ENCODE measurements around the gene TCF7L1.
A peak's percentile ranks its signal among the peaks of the same experiment; 100 is the strongest.

The TCF7L1 gene

GRCh38 chr2:85344356-85344954 is 211.3 kb downstream of the TCF7L1 start:
- H3K4me3 ChIP-seq (ENCODE audit: low read depth, low read length) = no peak overlapping the region
- no peak for TF ChIP-seq CTCF (IDR thresholded peaks at IDR 0.05; ENCODE audit: low read depth, low read length)

DNA sequence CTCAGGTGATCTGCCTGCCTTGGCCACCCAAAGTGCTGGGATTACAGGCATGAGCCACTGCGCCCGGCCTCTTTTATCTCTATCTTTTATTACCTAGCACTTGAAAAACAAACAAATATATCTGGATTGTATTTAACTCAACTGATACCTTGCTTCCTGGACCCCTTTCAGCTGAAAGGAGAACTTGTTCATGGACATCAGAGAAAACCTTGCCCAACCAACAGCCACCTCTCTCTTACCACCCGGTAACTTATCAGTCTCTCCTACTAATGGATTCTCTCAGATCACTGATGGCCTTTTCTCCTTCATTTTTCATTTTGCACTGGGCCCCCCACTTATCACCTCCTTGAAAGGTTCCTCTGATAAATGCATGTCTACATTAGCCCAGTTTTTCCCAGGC is 214.4 kb downstream of the TCF7L1 start:
- no peak overlapping the region for H3K4me3 ChIP-seq (ENCODE audit: low read depth, low read length)
- no peak for TF ChIP-seq CTCF (IDR thresholded peaks at IDR 0.05; ENCODE audit: low read depth, low read length)

- no peak for TF ChIP-seq CTCF (IDR thresholded peaks at IDR 0.05; ENCODE audit: low read depth, low read length)
- H3K4me3 ChIP-seq (ENCODE audit: low read depth, low read length) = peak overlapping the region; percentile 95
Measured at GRCh38 chr2:85353876-85354285, 220.7 kb downstream of the TCF7L1 start.

GRCh38 chr2:85354286-85355072 is 221.3 kb downstream of the TCF7L1 start, which contains the start of the genes ELMOD3 and RETSAT:
ELMOD3 (plus strand) TSS chr2:85354769; CDS start chr2:85357199, 2,430 bp downstream.
RETSAT (minus strand) TSS chr2:85354528; CDS start chr2:85354507, 21 bp downstream.
- TF ChIP-seq CTCF (IDR thresholded peaks at IDR 0.05; ENCODE audit: low read depth, low read length) = no peak
- peak within 1 kb of the TSS; percentile 95 for H3K4me3 ChIP-seq (ENCODE audit: low read depth, low read length)

- no peak for TF ChIP-seq CTCF (IDR thresholded peaks at IDR 0.05; ENCODE audit: low read depth, low read length)
Measured at GRCh38 chr2:85355073-85355410, 221.8 kb downstream of the TCF7L1 start.

DNA sequence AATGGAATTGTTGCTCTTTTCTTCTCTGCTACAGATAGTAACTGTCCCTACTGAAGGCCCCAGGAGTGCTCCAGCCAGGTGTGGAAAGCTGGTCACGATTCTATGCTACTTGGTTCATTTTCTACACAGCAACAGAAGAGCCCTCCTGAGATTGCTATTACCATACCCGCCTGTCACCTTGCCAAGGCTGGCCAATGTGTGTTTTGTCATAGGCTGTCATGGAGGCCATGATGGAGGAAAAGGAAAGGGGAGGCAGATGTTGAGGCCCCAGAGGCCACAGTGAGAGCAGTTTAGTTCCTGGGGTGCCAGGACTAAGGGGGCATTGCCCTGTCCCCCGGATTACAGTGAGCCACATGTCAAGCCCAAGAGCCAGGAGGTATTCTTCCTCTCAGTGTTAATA is 222.3 kb downstream of the TCF7L1 start:
- H3K4me3 ChIP-seq (ENCODE audit: low read depth, low read length) = peak overlapping the region; percentile 95
- no peak for TF ChIP-seq CTCF (IDR thresholded peaks at IDR 0.05; ENCODE audit: low read depth, low read length)

More at GRCh38 chr2:85355073-85355410, 221.8 kb downstream of the TCF7L1 start:
- H3K4me3 ChIP-seq (ENCODE audit: low read depth, low read length) = peak overlapping the region; percentile 95

GRCh38 chr2:85356186-85356585 is 223.0 kb downstream of the TCF7L1 start:
- no peak overlapping the region for H3K4me3 ChIP-seq (ENCODE audit: low read depth, low read length)
- no peak for TF ChIP-seq CTCF (IDR thresholded peaks at IDR 0.05; ENCODE audit: low read depth, low read length)
